ENCODE results near the gene EPHA7. TPM values are rescaled to one million over a fixed set of nuclear protein-coding genes. Genes with fewer than 3 reads are reported as not detected.

Gene EPHA7
- total RNA-seq, 1 experiment from 2014 or later, result 9.5 TPM

- Histone ChIP-seq H2BK20ac (ENCODE audit: low read depth, low read length, poor library complexity, severe bottlenecking) (no peak overlapping the region), H3K14ac (ENCODE audit: insufficient read depth, low read length) (no peak overlapping the region), H3T11ph (ENCODE audit: low read length) (no peak overlapping the region), H2AFZ (ENCODE audit: low read length) (no peak overlapping the region), H3K4me1 (ENCODE audit: insufficient read depth, low read length) (no peaks in the 10 kb centered on the region), H4K5ac (ENCODE audit: insufficient read length, low read depth, low read length) (no peak overlapping the region), H3K4me2 (ENCODE audit: insufficient read depth, insufficient read length, low read length) (peak overlapping the region; percentile 42), H3K18ac (ENCODE audit: insufficient read length, low read depth, low read length) (no peak overlapping the region), H3K79me2 (ENCODE audit: insufficient read depth, low read length) (no peaks in the 10 kb centered on the region), H2BK15ac (ENCODE audit: low read depth, low read length) (no peak overlapping the region), H3K23me2 (ENCODE audit: insufficient read length, low read depth, low read length, poor library complexity, severe bottlenecking) (no peaks in the 10 kb centered on the region), H4K91ac (ENCODE audit: insufficient read length, low read depth, low read length) (no peak overlapping the region), H3K23ac (ENCODE audit: insufficient read length, low read depth, low read length) (no peak overlapping the region), H2BK5ac (ENCODE audit: insufficient read length, low read length) (no peak overlapping the region), H4K8ac (replicated peaks; ENCODE audit: insufficient read length, low read depth, low read length) (no peak overlapping the region), H2AK5ac (ENCODE audit: insufficient read length, low read length) (no peak overlapping the region), H2BK120ac (ENCODE audit: low read depth, low read length, poor library complexity, severe bottlenecking) (no peak overlapping the region), H3K27ac (ENCODE audit: insufficient read length, low read depth, low read length) (no peak overlapping the region), H3K4ac (ENCODE audit: low read depth, low read length) (no peak overlapping the region), H2BK12ac (ENCODE audit: insufficient read length, low read depth, low read length) (no peak overlapping the region), H3K9me3 (ENCODE audit: control insufficient read depth, low read depth, low read length) (no peaks in the 10 kb centered on the region), H3K79me1 (ENCODE audit: insufficient read depth, low read depth, low read length, poor library complexity, severe bottlenecking) (no peaks in the 10 kb centered on the region), H4K20me1 (ENCODE audit: control insufficient read depth, insufficient read depth, insufficient read length) (no peaks in the 10 kb centered on the region), H3K27me3 (ENCODE audit: insufficient read depth, low read length) (no peaks in the 10 kb centered on the region), H3K56ac (ENCODE audit: insufficient read length, low read depth, low read length) (no peak overlapping the region), H3K9ac (ENCODE audit: extremely low read depth, insufficient read length, low read length) (no peak overlapping the region)
- H3K4me3 Mint-ChIP-seq, result no peak overlapping the region
- no peaks in the 10 kb centered on the region; a peak in 2 of 7 replicates for H3K36me3 Mint-ChIP-seq (ENCODE audit: insufficient read depth in 1 of 3, low read depth in 3 of 3)
- TF ChIP-seq, protein P1, sequence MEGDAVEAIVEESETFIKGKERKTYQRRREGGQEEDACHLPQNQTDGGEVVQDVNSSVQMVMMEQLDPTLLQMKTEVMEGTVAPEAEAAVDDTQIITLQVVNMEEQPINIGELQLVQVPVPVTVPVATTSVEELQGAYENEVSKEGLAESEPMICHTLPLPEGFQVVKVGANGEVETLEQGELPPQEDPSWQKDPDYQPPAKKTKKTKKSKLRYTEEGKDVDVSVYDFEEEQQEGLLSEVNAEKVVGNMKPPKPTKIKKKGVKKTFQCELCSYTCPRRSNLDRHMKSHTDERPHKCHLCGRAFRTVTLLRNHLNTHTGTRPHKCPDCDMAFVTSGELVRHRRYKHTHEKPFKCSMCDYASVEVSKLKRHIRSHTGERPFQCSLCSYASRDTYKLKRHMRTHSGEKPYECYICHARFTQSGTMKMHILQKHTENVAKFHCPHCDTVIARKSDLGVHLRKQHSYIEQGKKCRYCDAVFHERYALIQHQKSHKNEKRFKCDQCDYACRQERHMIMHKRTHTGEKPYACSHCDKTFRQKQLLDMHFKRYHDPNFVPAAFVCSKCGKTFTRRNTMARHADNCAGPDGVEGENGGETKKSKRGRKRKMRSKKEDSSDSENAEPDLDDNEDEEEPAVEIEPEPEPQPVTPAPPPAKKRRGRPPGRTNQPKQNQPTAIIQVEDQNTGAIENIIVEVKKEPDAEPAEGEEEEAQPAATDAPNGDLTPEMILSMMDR (conservative IDR thresholded peaks at IDR 0.05), result no peak
- H3K27me3 Mint-ChIP-seq (ENCODE audit: low read depth), result no peaks in the 10 kb centered on the region
- 0 out of 5 replicates have a peak, but pooled peaks cover 0 to 3% of the 10 kb centered on the region in 2 experiments for H3K9me3 Mint-ChIP-seq
- WGBS (ENCODE audit: extremely low coverage, insufficient read length, low lambda C conversion rate), result no CpG with 5 or more reads among the region's 2 CpGs
- no peak for DNase-seq
- H3K27ac Mint-ChIP-seq, result peak overlapping the region; percentile 18 to 70 (median 59); a peak in 5 of 7 replicates
- H3K4me1 Mint-ChIP-seq, result peaks cover 15 to 18% of the 10 kb centered on the region in 2 experiments
Measured at GRCh38 chr6:93337772-93338394, 81.5 kb downstream of the EPHA7 start.

All from H9 (cell line).